GM20000 (cell line): ENCODE results near the gene EDAR.

Source experiments
- DNase-seq: peaks from one replicate; pipeline ENCODE4 v3.0.0; 2012; ENCODE audit warnings: low spot score
- CTCF ChIP-seq: IDR thresholded peaks from 2 replicates; pipeline ENCODE4 v1.5.1; 2012; ENCODE audit warnings: mild to moderate bottlenecking, control low read depth; ENCODE audit errors: extremely low read depth, missing control alignments

The EDAR gene

GRCh38 chr2:108983610-108984009 lies 5.4 kb downstream of the EDAR start:
- DNase-seq: no peak
- TF ChIP-seq CTCF: no peak

GRCh38 chr2:108983061-108983460 lies 6.0 kb downstream of the EDAR start:
- DNase-seq: no peak
- no peak for TF ChIP-seq CTCF

GRCh38 chr2:108982259-108982679 lies 6.8 kb downstream of the EDAR start:
- no peak for DNase-seq
- TF ChIP-seq CTCF: no peak

- TF ChIP-seq CTCF: no peak
- DNase-seq: no peak
These were observed 7.2 kb downstream of the EDAR start for GRCh38 chr2:108981846-108982245.

- DNase-seq: no peak
- TF ChIP-seq CTCF: no peak
These were observed 8.9 kb downstream of the EDAR start for GRCh38 chr2:108980076-108980475.

GRCh38 chr2:108979461-108979860 lies 9.6 kb downstream of the EDAR start:
- DNase-seq: no peak
- TF ChIP-seq CTCF: no peak

- no peak for DNase-seq
- TF ChIP-seq CTCF: no peak
These were observed 10.3 kb downstream of the EDAR start for GRCh38 chr2:108978709-108979111.
